GM19240 (cell line): ENCODE measurements around the gene MGAM2.

ENCODE experiments used
- DNase-seq: peaks from one replicate; pipeline ENCODE4 v3.0.0; 2011; ENCODE audit warnings: low spot score; ENCODE audit not compliant: insufficient read length

Gene MGAM2

GRCh38 chr7:142175594-142175993, 64.1 kb downstream of the MGAM2 start:
- DNase-seq, result no peak

- no peak for DNase-seq
Measured at GRCh38 chr7:142176901-142177300, 65.4 kb downstream of the MGAM2 start.

- no peak for DNase-seq
Measured at GRCh38 chr7:142177869-142178268, 66.4 kb downstream of the MGAM2 start.

GRCh38 chr7:142180426-142180825, 68.9 kb downstream of the MGAM2 start:
- DNase-seq, result no peak

GRCh38 chr7:142181211-142181610, 69.7 kb downstream of the MGAM2 start:
- no peak for DNase-seq

- no peak for DNase-seq
Measured at GRCh38 chr7:142181966-142182365, 70.4 kb downstream of the MGAM2 start.

GRCh38 chr7:142185069-142185468, 73.6 kb downstream of the MGAM2 start:
- DNase-seq, result no peak

GRCh38 chr7:142185801-142186200, 74.3 kb downstream of the MGAM2 start:
- DNase-seq, result no peak

GRCh38 chr7:142188154-142188553, 76.6 kb downstream of the MGAM2 start:
- DNase-seq, result no peak

GRCh38 chr7:142188846-142189245, 77.3 kb downstream of the MGAM2 start:
- no peak for DNase-seq

GRCh38 chr7:142194201-142194600, 82.7 kb downstream of the MGAM2 start:
- DNase-seq, result no peak

- DNase-seq, result no peak
Measured at GRCh38 chr7:142196066-142196840, 84.7 kb downstream of the MGAM2 start.

GRCh38 chr7:142200206-142200605, 88.7 kb downstream of the MGAM2 start:
- DNase-seq, result no peak

- no peak for DNase-seq
Measured at GRCh38 chr7:142228537-142229104, 117.1 kb downstream of the MGAM2 start.

- DNase-seq, result no peak
Measured at GRCh38 chr7:142231716-142232115, 120.2 kb downstream of the MGAM2 start.

GRCh38 chr7:142240546-142240945, 129.0 kb downstream of the MGAM2 start:
- no peak for DNase-seq

GRCh38 chr7:142243823-142244222, 132.3 kb downstream of the MGAM2 start:
- no peak for DNase-seq

- no peak for DNase-seq
Measured at GRCh38 chr7:142248166-142249160, 136.9 kb downstream of the MGAM2 start.

GRCh38 chr7:142249918-142250317, 138.4 kb downstream of the MGAM2 start:
- no peak for DNase-seq

- no peak for DNase-seq
Measured at GRCh38 chr7:142250705-142251104, 139.2 kb downstream of the MGAM2 start.

GRCh38 chr7:142257958-142258357, 146.4 kb downstream of the MGAM2 start, which contains the start of gene PRSS58:
PRSS58 (minus strand) TSS chr7:142258058; CDS start chr7:142257707, 351 bp downstream.
- DNase-seq, result no peak
